GM04504 (cell line): ENCODE data around the gene CCDC106.

Experiments
- DNase-seq: peaks from one replicate; pipeline ENCODE4 v3.0.0-alpha.2; 2012; ENCODE audit warnings: low read depth

CCDC106 gene

DNA sequence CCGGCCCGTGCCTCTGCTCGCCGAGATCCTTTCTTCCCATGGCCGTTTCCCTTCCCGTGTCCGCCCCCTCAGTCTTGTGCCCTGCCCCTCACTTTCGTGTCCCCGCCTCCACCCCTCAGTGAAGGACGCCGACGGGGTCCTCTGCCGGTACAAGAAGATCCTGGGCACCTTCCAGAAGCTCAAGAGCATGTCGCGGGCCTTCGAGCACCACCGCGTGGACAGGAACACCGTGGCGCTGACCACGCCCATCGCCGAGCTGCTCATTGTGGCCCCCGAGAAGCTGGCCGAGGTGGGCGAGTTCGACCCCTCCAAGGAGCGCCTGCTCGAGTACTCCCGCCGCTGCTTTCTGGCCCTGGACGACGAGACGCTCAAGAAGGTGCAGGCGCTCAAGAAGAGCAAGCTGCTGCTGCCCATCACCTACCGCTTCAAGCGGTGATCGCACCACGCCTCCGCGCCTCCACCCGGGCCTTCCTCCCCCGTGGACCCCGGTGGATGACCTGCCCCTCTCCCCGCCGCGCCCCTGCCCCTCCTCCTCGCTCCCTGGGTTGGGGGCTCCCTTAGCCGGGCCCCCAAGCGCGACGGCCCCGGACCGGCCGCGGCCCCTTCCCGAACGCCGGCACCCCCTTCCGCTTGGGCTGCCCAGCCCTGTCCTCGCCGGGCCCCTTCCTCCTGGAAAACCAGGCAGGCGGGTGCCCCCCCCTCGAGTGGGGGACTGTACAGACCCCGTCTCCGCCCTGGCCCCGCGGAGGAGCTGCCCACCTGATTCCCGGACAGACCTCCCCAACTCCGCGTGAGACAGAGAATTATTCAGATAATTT lies 4.5 kb downstream of the CCDC106 start:
- DNase-seq: no peak

DNA sequence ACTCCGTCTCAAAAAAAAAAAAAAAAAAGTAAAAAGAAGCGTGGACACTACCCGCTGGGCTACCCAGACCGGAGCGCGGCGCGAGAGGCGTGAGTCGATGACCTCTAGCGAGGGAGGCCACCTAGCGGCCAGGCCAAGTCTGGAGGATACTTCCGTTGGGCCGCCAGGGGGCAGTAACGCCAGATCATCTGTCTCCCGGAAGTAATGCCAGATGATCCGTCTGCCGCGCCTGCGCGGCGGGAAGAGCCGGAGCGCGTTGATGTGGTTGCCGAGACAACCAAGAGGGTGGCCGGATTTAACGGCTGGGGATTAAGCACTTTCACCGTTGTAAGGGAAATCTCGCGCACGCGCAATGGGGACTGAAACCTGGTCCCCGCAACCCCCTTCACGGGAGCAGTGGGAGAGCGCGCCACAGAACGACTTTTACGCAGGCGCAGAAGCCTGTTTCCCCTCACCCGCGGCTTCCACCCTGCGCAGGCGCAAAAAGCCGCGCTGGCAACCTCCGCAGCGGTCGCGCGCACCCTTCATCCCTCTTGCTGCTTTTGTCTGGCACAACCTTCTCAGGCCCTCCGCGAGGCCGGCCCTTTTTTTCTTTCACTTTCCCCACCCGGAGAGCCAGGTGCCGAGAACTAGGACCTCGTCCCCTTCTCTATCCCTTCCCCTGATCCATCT lies 5.8 kb downstream of the CCDC106 start:
- peak; percentile 99 for DNase-seq

DNA sequence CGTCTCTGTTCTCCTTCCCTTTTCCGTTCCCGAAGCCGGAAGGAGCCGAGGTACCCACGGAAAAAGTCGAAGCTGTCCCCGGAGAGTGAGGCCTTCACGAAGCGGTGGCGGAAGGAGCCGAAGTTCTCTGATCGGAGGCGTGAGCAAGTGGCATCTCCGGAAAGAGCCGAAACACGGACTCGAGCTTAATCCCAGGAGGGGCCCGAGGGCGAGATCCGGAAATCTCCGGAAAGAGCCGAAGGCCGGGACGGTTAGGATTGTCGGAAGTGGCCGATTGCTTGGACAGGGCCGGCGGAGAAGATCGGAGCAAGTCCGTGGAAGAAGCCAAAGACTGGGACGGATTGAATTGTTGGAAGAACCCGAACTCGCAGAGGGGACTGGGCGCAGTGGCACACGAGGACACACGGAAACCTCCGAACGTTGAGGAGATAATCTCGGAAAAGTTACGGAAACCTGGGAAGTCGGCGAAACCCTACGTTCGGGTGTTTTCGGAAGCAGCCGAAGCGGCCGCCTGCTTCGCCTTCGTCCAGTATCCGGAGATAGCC lies 6.4 kb downstream of the CCDC106 start:
- DNase-seq: peak; percentile 100

DNA sequence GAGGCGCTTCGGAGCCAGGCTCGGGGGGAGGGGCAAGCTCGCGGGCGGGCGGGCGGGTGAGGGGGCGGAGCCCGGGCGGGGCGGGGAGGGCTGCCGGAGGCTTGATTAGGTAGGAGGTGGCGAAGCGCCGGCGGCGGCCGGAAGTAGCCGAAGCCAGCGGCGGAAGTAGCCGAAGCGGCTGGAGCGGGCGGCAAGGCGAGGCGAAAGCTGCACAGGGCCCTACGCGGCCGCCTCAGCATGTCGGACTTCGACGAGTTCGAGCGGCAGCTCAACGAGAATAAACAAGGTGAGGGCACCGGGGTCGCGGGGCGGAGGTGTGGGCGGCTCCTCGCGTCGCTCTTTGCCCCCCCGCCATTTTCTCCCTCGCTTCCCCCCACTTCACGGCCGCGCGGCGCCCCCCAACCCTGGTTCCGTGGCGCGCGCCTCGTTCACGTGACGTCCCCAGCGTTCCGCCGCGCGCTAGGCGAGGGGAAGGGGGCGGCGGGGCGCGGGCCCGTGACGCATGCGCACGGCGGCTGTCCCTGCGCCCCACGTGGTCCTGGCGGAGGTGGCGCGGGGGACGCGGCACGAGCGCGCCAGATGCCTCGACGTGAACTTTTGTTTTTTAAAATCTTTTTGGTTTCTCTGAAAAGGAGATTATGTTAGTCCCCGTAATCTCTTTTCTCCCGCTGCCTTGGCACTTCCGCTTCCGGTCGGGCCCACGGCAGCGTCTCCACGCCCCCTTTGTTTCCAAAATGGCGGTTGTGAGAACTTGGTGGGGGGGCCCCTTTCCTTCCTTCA lies 7.0 kb downstream of the CCDC106 start, which contains the start of gene U2AF2:
U2AF2 (plus strand) TSS at position 168 of the 780 bp plus-strand sequence; CDS start at position 238, 70 bp downstream.
- DNase-seq: peak; percentile 81

GRCh38 chr19:55655648-55656040 lies 7.6 kb downstream of the CCDC106 start:
- DNase-seq: no peak

GRCh38 chr19:55656552-55656951 lies 8.5 kb downstream of the CCDC106 start:
- no peak for DNase-seq

DNA sequence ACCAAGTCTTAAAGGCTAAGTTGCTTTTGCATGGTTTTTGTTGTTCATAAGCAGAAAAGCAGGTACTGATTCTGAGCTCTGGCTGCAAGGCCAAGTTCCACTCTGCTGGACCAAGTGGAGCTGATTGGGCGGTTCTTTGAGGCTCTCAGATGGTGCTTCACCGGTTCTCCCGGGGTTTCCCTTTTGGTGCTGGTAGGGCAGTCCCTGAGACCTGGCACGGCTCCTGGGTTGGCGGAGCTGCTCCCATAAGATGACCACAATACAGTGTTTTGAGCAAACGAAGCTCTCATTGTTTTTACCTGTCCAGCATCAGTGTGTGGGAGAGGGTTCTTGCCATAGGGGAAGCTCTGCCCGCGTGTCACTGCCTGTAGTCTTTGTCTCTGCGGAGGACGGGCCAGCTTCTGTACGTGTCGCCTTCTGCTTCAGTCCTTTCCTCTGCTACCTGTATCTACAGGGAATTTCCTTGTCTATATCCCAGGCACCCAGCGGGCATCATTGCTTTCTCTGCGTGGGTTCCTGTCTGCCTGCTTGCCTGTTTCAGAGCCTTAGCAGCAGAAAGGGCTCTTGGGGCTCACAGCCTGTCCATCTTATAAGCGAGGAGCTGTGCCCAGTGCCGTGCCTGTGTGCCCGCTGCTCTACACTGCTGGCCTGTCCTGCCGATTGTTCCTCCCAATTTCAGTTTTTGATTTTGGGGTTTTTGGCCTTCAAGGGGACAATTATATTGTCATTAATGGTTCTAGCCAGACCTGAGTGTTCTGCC lies 9.2 kb downstream of the CCDC106 start:
- no peak for DNase-seq

GRCh38 chr19:55658846-55659459 lies 10.9 kb downstream of the CCDC106 start:
- no peak for DNase-seq

DNA sequence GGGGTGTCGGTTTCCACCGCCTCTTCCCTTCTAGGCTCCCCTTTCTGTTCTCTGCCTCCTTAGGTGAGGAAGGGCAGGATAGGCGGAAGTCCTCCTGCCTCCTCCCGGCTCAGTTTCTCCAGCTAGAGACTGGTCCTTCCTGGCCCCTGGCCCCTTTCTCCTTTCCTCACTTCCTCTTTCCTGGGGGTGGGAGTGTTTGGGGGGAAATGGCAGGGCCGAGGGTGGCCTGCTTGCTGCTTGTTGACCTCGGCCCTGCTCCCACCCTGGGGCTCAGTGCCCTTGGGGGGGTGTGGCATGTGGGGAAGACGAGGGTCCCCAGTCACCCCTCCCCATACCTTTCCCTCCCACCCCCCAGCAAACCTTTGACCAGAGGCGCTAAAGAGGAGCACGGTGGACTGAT lies 11.8 kb downstream of the CCDC106 start:
- DNase-seq: no peak

- no peak for DNase-seq
Observed at GRCh38 chr19:55660404-55660803, 12.4 kb downstream of the CCDC106 start.

DNA sequence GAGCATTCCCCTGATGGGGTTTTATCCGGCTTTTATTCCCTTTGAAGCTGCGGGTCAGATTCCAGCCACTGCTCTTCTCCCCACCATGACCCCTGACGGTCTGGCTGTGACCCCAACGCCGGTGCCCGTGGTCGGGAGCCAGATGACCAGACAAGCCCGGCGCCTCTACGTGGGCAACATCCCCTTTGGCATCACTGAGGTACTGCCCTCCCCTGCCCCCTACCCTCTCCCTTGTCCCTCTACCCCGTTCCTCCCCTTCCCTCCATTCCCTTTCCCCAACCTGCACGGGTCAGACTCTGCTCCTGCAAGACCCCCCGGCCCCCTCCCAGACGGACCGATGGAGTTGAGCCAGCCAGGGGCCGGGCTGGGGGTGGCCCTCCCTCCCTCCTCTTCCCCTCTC lies 13.0 kb downstream of the CCDC106 start:
- DNase-seq: no peak

- no peak for DNase-seq
Observed at GRCh38 chr19:55661826-55662225, 13.8 kb downstream of the CCDC106 start.

DNA sequence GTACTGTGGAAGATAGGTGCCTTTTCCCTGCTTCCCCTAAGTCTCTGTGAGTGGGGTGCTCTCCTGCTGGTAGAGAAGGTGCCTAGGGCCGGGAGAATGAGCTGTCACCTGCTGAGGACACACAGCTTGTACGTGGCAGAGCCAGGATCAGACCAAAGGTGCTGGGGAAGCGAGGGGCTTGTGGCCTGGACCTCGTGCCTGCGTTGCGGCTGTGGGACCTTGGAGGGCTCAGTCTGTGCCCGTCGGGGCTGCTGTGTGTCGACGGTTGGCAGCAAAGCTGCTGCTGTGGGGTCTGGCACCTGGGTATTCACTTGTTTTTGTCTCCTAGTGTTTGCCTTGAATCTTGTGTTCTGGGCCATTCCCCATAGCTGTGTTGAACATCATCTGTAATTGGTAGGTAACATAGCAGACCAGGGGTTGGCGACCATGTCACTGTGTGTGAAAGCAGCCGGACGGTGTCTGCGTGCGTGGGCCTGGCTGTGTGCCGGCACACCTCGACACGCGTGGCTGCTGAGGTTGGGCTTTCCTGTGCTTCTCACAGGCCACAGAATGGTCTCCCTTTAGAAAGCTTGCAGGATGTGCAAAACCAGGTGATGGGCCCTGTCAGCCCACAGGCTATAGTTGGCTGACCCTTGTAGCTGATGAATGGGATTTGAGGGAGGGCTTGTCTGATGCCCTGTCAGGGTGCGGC lies 16.0 kb downstream of the CCDC106 start:
- no peak for DNase-seq

DNA sequence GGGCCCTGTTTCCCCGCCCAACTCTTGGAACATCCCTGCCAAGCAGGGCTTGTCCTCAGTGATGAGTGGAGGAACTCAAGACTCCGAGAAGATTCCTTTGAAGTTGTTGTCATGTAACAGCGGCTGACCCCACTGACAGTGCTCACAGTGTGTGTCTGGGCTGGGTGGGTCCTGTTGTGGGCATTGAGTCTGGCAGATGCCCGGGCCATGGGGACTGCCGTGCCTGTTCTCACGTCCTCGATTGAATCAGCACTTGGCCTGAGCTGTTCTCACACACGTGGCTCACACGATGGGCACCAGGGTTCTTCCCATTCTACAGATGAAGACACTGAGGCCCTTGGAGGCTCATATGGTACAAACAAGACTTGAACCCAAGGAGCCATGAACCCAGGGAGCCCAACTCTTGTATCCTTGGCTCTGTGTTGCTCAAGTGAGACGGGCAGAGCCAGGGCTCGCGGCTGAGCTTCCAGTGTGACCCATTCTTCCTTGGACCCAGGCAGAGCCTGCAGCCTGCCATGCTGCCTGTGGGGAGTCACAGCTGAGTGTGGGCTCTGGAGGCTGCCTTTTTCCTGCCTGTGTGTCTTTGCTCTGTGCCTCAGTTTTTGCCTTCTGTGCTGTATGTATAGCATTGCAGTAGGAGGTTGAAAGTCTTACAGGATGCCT lies 18.5 kb downstream of the CCDC106 start:
- no peak for DNase-seq

- DNase-seq: no peak
Observed at GRCh38 chr19:55667006-55667381, 19.0 kb downstream of the CCDC106 start.

- DNase-seq: no peak
Observed at GRCh38 chr19:55667511-55667910, 19.5 kb downstream of the CCDC106 start.

DNA sequence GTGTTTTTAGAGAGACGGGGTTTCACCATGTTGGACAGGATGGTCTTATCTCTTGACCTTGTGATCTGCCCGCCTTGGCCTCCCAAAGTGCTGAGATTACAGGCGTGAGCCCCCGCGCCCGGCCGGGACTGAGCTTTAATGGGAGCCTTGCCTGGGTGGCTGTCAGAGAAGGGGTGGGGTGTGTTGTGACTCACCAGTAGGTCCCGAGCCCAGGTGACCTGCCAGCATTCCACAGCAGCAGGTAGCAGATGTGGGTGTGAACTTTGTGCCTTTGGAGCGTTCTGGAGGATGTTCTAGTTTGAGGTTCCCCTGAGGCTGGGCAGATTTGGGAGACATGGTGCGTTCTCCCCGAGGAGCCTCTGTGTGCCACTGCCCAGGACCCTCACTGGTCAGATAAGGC lies 19.9 kb downstream of the CCDC106 start:
- no peak for DNase-seq

GRCh38 chr19:55668603-55669348 lies 20.8 kb downstream of the CCDC106 start:
- no peak for DNase-seq
